Measurements from ENCODE around the gene ZNF486.
"Not testable (repeated sequence)": the region's sequence is repeated elsewhere in the genome, so short reads cannot be mapped to it uniquely, and the experiment has no call there.

DNA sequence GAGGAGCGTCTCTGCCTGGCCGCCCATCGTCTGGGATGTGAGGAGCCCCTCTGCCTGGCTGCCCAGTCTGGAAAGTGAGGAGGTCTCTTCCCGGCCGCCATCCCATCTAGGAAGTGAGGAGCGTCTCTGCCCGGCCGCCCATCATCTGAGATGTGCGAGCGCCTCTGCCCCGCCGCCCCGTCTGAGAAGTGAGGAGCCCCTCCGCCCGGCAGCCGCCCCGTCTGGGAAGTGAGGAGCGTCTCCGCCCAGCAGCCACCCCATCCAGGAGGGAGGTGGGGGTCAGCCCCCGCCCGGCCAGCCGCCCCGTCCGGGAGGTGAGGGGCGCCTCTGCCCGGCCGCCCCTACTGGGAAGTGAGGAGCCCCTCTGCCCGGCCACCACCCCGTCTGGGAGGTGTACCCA, 29.3 kb upstream of the ZNF486 start:
- TF ChIP-seq, protein P1, sequence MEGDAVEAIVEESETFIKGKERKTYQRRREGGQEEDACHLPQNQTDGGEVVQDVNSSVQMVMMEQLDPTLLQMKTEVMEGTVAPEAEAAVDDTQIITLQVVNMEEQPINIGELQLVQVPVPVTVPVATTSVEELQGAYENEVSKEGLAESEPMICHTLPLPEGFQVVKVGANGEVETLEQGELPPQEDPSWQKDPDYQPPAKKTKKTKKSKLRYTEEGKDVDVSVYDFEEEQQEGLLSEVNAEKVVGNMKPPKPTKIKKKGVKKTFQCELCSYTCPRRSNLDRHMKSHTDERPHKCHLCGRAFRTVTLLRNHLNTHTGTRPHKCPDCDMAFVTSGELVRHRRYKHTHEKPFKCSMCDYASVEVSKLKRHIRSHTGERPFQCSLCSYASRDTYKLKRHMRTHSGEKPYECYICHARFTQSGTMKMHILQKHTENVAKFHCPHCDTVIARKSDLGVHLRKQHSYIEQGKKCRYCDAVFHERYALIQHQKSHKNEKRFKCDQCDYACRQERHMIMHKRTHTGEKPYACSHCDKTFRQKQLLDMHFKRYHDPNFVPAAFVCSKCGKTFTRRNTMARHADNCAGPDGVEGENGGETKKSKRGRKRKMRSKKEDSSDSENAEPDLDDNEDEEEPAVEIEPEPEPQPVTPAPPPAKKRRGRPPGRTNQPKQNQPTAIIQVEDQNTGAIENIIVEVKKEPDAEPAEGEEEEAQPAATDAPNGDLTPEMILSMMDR (IDR thresholded peaks at IDR 0.05; ENCODE audit: low read length) = not testable (repeated sequence)
- TF ChIP-seq EZH2 (IDR thresholded peaks at IDR 0.05; ENCODE audit: borderline replicate concordance, low read length) = not testable (repeated sequence)
